Kidney epithelial cell (primary cell): ENCODE results near the gene FLT1. TPM values are rescaled to one million over a fixed set of nuclear protein-coding genes. Genes with fewer than 3 reads are reported as not detected.

Experiments used
- DNase-seq: peaks from one replicate; pipeline ENCODE4 v3.0.0-alpha.2; 2010; ENCODE audit warnings: low read depth
- H3K27me3 ChIP-seq: 2 replicates; pipeline ENCODE4 v1.6.0; 2011; ENCODE audit warnings: low read length; ENCODE audit not compliant: control insufficient read depth, insufficient read depth
- H3K36me3 ChIP-seq: 2 replicates; pipeline ENCODE4 v1.5.1; 2011; ENCODE audit warnings: low read length; ENCODE audit not compliant: control insufficient read depth, insufficient read depth
- H3K4me3 ChIP-seq: 2 replicates; pipeline ENCODE4 v1.5.1; 2011; ENCODE audit warnings: low read depth, mild to moderate bottlenecking, control low read depth, low read length
- total RNA-seq: library from RNA; depleted of rRNA; stranded (reverse); fragments of >200 nt; gene quantifications from 2 replicates; pipeline ENCODE4 v1.2.3, GENCODE V29; 2015
- TF ChIP-seq, protein P1 (sequence below): IDR thresholded peaks from 2 replicates; pipeline ENCODE4 v1.5.1; 2011; ENCODE audit warnings: mild to moderate bottlenecking, moderate library complexity, low read length, control low read depth, inconsistent platforms; ENCODE audit not compliant: insufficient read depth, poor library complexity, severe bottlenecking

Gene FLT1
- total RNA-seq, 1 donor from 2014 or later = 0.96 TPM

- TF ChIP-seq, protein P1, sequence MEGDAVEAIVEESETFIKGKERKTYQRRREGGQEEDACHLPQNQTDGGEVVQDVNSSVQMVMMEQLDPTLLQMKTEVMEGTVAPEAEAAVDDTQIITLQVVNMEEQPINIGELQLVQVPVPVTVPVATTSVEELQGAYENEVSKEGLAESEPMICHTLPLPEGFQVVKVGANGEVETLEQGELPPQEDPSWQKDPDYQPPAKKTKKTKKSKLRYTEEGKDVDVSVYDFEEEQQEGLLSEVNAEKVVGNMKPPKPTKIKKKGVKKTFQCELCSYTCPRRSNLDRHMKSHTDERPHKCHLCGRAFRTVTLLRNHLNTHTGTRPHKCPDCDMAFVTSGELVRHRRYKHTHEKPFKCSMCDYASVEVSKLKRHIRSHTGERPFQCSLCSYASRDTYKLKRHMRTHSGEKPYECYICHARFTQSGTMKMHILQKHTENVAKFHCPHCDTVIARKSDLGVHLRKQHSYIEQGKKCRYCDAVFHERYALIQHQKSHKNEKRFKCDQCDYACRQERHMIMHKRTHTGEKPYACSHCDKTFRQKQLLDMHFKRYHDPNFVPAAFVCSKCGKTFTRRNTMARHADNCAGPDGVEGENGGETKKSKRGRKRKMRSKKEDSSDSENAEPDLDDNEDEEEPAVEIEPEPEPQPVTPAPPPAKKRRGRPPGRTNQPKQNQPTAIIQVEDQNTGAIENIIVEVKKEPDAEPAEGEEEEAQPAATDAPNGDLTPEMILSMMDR = no peak
- H3K36me3 ChIP-seq = no peaks in the 10 kb centered on the region
- no peaks in the 10 kb centered on the region for H3K27me3 ChIP-seq
- DNase-seq = no peak
- no peak overlapping the region for H3K4me3 ChIP-seq
Measured at GRCh38 chr13:28385362-28385761, 109.6 kb downstream of the FLT1 start.

DNA sequence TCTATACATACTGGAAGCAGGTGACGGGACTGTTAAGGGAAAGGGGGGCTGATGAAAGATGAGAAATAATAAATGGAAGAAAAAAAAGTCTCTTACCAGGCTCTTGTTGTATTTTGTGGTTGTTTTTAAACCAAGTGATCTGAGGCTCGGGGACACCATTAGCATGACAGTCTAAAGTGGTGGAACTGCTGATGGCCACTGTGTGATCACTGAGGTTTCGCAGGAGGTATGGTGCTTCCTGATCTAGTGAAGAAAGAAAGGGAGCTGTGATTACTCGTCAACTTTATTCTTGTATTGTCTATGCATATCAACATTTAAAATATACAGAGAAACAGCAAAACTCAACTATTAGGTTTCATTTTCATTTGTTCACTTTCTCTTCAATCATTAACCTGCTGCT lies 110.1 kb downstream of the FLT1 start:
- Histone ChIP-seq H3K4me3 (no peak overlapping the region), H3K36me3 (no peaks in the 10 kb centered on the region), H3K27me3 (no peaks in the 10 kb centered on the region)
- TF ChIP-seq, protein P1 = no peak
- DNase-seq = no peak

GRCh38 chr13:28380319-28380718 lies 114.6 kb downstream of the FLT1 start:
- Histone ChIP-seq H3K27me3 (no peaks in the 10 kb centered on the region), H3K36me3 (no peaks in the 10 kb centered on the region), H3K4me3 (no peak overlapping the region)
- no peak for DNase-seq
- TF ChIP-seq, protein P1 = no peak

DNA sequence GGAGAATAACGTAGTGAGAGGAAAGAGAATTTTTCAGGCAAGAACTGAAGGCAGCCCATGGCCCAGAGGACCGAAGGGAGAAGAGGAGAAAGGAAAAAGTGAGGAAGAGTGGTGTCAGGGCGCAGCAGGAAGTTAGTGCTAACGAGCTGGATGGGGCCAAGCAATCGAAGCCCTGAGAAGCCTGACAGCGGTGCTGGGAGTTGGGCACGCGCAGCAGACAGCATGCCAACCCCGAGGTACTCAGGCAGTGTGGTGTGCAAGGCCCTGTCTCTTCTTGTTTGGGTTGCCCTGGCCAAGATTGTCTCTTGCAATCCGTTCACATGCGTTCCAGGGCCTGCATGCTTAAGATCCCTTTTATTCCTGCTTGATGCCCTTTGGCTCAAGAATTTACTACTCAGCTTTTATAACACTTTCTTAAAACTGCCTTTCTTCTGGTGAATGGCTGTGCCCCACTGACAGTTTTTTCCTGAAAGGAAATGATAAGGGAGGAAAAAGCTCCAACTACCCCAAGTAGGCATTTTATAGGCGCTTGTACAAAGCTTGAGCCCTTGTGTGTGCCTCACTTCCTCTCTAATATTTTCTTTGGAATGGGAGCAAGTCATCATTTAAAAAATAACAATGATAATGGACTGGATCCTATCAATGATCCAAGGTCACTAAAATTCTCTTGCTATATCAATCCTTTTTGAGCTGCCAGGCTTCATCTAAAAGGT lies 115.4 kb downstream of the FLT1 start:
- H3K36me3 ChIP-seq = no peaks in the 10 kb centered on the region
- no peak overlapping the region for H3K4me3 ChIP-seq
- TF ChIP-seq, protein P1 = no peak
- no peaks in the 10 kb centered on the region for H3K27me3 ChIP-seq
- no peak for DNase-seq

GRCh38 chr13:28376604-28377003 lies 118.3 kb downstream of the FLT1 start:
- DNase-seq = no peak
- H3K27me3 ChIP-seq = no peaks in the 10 kb centered on the region
- H3K36me3 ChIP-seq = no peaks in the 10 kb centered on the region
- H3K4me3 ChIP-seq = no peak overlapping the region
- TF ChIP-seq, protein P1 = no peak
